ENCODE results near the gene CFAP54.

CFAP54 gene

GRCh38 chr12:96766232-96766631 is 276.9 kb downstream of the CFAP54 start:
- DNase-seq (no peak), ATAC-seq (no peak)

GRCh38 chr12:96769400-96769799 is 280.0 kb downstream of the CFAP54 start:
- ATAC-seq, result no peak
- DNase-seq, result no peak

- DNase-seq (no peak), ATAC-seq (no peak)
These were observed 281.1 kb downstream of the CFAP54 start for GRCh38 chr12:96770219-96771102.

- DNase-seq (no peak), ATAC-seq (no peak)
These were observed 283.7 kb downstream of the CFAP54 start for GRCh38 chr12:96773031-96773430.

- no peak for ATAC-seq
- no peak for DNase-seq
These were observed 285.3 kb downstream of the CFAP54 start for GRCh38 chr12:96774496-96775256.

- DNase-seq, result no peak
- no peak for ATAC-seq
These were observed 287.5 kb downstream of the CFAP54 start for GRCh38 chr12:96776908-96777307.

- no peak for ATAC-seq
- DNase-seq, result no peak
These were observed 291.0 kb downstream of the CFAP54 start for GRCh38 chr12:96780330-96780729.

GRCh38 chr12:96786791-96787190 is 297.4 kb downstream of the CFAP54 start:
- ATAC-seq, result no peak
- DNase-seq, result no peak

- DNase-seq (no peak), ATAC-seq (no peak)
These were observed 314.6 kb downstream of the CFAP54 start for GRCh38 chr12:96803969-96804368.

- DNase-seq (no peak), ATAC-seq (no peak)
These were observed 316.9 kb downstream of the CFAP54 start for GRCh38 chr12:96806272-96806671.

- no peak for DNase-seq
- no peak for ATAC-seq
These were observed 318.4 kb downstream of the CFAP54 start for GRCh38 chr12:96807741-96808140.

- DNase-seq, result no peak
These were observed 319.2 kb downstream of the CFAP54 start for GRCh38 chr12:96808587-96808986.

GRCh38 chr12:96809522-96809921 is 320.1 kb downstream of the CFAP54 start:
- ATAC-seq, result no peak
- DNase-seq, result no peak

More at GRCh38 chr12:96808587-96808986, 319.2 kb downstream of the CFAP54 start:
- no peak for ATAC-seq

- no peak for ATAC-seq
- no peak for DNase-seq
These were observed 320.7 kb downstream of the CFAP54 start for GRCh38 chr12:96810057-96810456.

GRCh38 chr12:96810477-96810876 is 321.1 kb downstream of the CFAP54 start:
- ATAC-seq, result no peak
- DNase-seq, result no peak

- DNase-seq (no peak), ATAC-seq (no peak)
These were observed 321.7 kb downstream of the CFAP54 start for GRCh38 chr12:96811083-96811482.

GRCh38 chr12:96812153-96812552 is 322.8 kb downstream of the CFAP54 start:
- ATAC-seq, result no peak
- DNase-seq, result no peak

GRCh38 chr12:96814200-96814599 is 324.8 kb downstream of the CFAP54 start:
- ATAC-seq, result no peak
- no peak for DNase-seq

GRCh38 chr12:96821592-96821991 is 332.2 kb downstream of the CFAP54 start:
- ATAC-seq (no peak), DNase-seq (no peak)

- DNase-seq (no peak), ATAC-seq (no peak)
These were observed 333.3 kb downstream of the CFAP54 start for GRCh38 chr12:96822641-96823040.

- peak; percentile 46 for ATAC-seq
These were observed 334.9 kb downstream of the CFAP54 start for GRCh38 chr12:96824074-96824837.

GRCh38 chr12:96824838-96825236 is 335.5 kb downstream of the CFAP54 start:
- ATAC-seq (no peak), DNase-seq (no peak)

More at GRCh38 chr12:96824074-96824837, 334.9 kb downstream of the CFAP54 start:
- DNase-seq, result no peak
